ENCODE results near the gene HIBCH. TPM values are rescaled to one million over a fixed set of nuclear protein-coding genes. Genes with fewer than 3 reads are reported as not detected.

Gene HIBCH
- total and polyA plus RNA-seq, 9 of the 15 experiments (the other 6 are each of a cell fraction or from before 2014, with no cell fraction given) = 17.0 to 65.4 (median 28.3) TPM

- peak; percentile 47 to 64; a peak in 2 of 4 replicates for TF ChIP-seq MNT (conservative IDR thresholded peaks at IDR 0.05)
- no peak for TF ChIP-seq TSHZ1 (CRISPR knock-in tag; IDR thresholded peaks at IDR 0.05)
- TF ChIP-seq TFAP4 (CRISPR knock-in tag; IDR thresholded peaks at IDR 0.05; ENCODE audit: borderline replicate concordance) = no peak
- no peak for TF ChIP-seq DLX4 (CRISPR knock-in tag; IDR thresholded peaks at IDR 0.05)
- TF ChIP-seq SRSF3 (IDR thresholded peaks at IDR 0.05; ENCODE audit: insufficient read depth, low read length) = no peak
- TF ChIP-seq VEZF1 (CRISPR knock-in tag; IDR thresholded peaks at IDR 0.05) = peak; percentile 55
- TF ChIP-seq ZBTB26 (CRISPR knock-in tag; IDR thresholded peaks at IDR 0.05) = no peak
- peak; percentile 57 for TF ChIP-seq CXXC5 (CRISPR knock-in tag; IDR thresholded peaks at IDR 0.05)
- no peak for TF ChIP-seq BMI1 (IDR thresholded peaks at IDR 0.05; ENCODE audit: low read length)
- no peak for TF ChIP-seq SNIP1 (IDR thresholded peaks at IDR 0.05; ENCODE audit: low read depth)
- no peak for TF ChIP-seq EZH2 (IDR thresholded peaks at IDR 0.05; ENCODE audit: borderline replicate concordance, low read depth, low read length)
- no peak for TF ChIP-seq NFE2L1 (tag; IDR thresholded peaks at IDR 0.05; ENCODE audit: borderline replicate concordance, low read depth)
- TF ChIP-seq TARDBP (IDR thresholded peaks at IDR 0.05) = no peak
- no peak for TF ChIP-seq MAX (CRISPR knock-in tag; IDR thresholded peaks at IDR 0.05)
- TF ChIP-seq RBM17 (IDR thresholded peaks at IDR 0.05; ENCODE audit: borderline replicate concordance, low read depth, low read length) = no peak
- no peak for TF ChIP-seq COPS2 (conservative IDR thresholded peaks at IDR 0.05)
- no peak for TF ChIP-seq ATF4 (CRISPR knock-in tag; IDR thresholded peaks at IDR 0.05)
- 0 out of 2 replicates have a peak, but pooled peaks have one; percentile 46 for TF ChIP-seq OTX1 (CRISPR knock-in tag; IDR thresholded peaks at IDR 0.05)
Measured at GRCh38 chr2:190184460-190184859, 135.2 kb downstream of the HIBCH start (continued).

Data from K562 (cell line).